H1 (cell line): ENCODE measurements around the gene SLC7A10. TPM values are rescaled to one million over a fixed set of nuclear protein-coding genes. Genes with fewer than 3 reads are reported as not detected.

Source experiments
- CTCF ChIA-PET: fragments of 300-600 bp; sonication (Branson Sonifier 250); formaldehyde crosslinking; loops from one replicate; lab custom pipeline; 2021; ENCODE audit not compliant: partially characterized antibody; lab: Charles Lee
- POLR2A ChIA-PET: fragments of 300-600 bp; sonication (Branson Sonifier 250); formaldehyde crosslinking; loops from one replicate; lab custom pipeline; 2021; ENCODE audit warnings: inconsistent platforms; ENCODE audit not compliant: partially characterized antibody; lab: Charles Lee
- DNase-seq, 2 experiments: peaks; one replicate each; pipeline versions ENCODE4 v3.0.0 to v3.0.0-alpha.2; 2010 to 2022; ENCODE audit warnings: low spot score in 2 of 2, low read depth in 1 of 2, mixed read lengths in 1 of 2
- FAIRE-seq: peaks from 2 replicates; lab custom pipeline; 2011; peaks lifted over from hg19 to GRCh38; lab: Jason Lieb, UNC
- H2AFZ ChIP-seq: 2 replicates; pipeline ENCODE4 v1.8.1; 2012; ENCODE audit warnings: low read length, inconsistent platforms
- H2AK5ac ChIP-seq: 2 replicates; pipeline ENCODE4 v1.6.1; 2013; ENCODE audit warnings: low read depth, low read length
- H2BK120ac ChIP-seq: replicated peaks from 2 replicates; pipeline ENCODE3; 2013; ENCODE audit warnings: low read depth, low read length, inconsistent platforms
- H2BK12ac ChIP-seq: 2 replicates; pipeline ENCODE4 v1.6.1; 2013; ENCODE audit warnings: low read depth, low read length
- H2BK15ac ChIP-seq: 2 replicates; pipeline ENCODE4 v1.6.1; 2013; ENCODE audit warnings: low read length
- H2BK20ac ChIP-seq: 2 replicates; pipeline ENCODE4 v1.6.1; 2013; ENCODE audit warnings: low read length
- H2BK5ac ChIP-seq: 2 replicates; pipeline ENCODE4 v1.6.1; 2013; ENCODE audit warnings: low read depth, low read length
- H3K14ac ChIP-seq: 2 replicates; pipeline ENCODE4 v1.6.1; 2013; ENCODE audit warnings: inconsistent platforms; ENCODE audit not compliant: insufficient read length
- H3K18ac ChIP-seq: 2 replicates; pipeline ENCODE4 v1.6.1; 2013; ENCODE audit warnings: low read length; ENCODE audit errors: extremely low read depth
- H3K23ac ChIP-seq: 2 replicates; pipeline ENCODE4 v1.6.1; 2013; ENCODE audit warnings: inconsistent platforms; ENCODE audit not compliant: insufficient read length
- H3K23me2 ChIP-seq: 2 replicates; pipeline ENCODE4 v1.6.1; 2013; ENCODE audit warnings: low read depth, low read length
- H3K27ac ChIP-seq: 2 replicates; pipeline ENCODE4 v1.6.1; 2011; ENCODE audit warnings: low read depth, low read length, inconsistent platforms
- H3K27me3 ChIP-seq, 4 experiments: replicated peaks in 1 of 4; 1 replicate in 1 of 4; 2 replicates in 3 of 4; pipeline versions ENCODE4 v1.6.1 to v1.8.1; 2011 to 2013; ENCODE audit warnings: low read length in 3 of 4, mild to moderate bottlenecking in 3 of 4, inconsistent platforms in 2 of 4, mixed read lengths in 2 of 4, moderate library complexity in 1 of 4; ENCODE audit not compliant: control insufficient read depth in 3 of 4, insufficient read depth in 3 of 4; ENCODE audit errors: extremely low read depth in 1 of 4
- H3K36me3 ChIP-seq, 4 experiments: 2 replicates each; pipeline versions ENCODE4 v1.6.1 to v1.8.1; 2011 to 2013; ENCODE audit warnings: mild to moderate bottlenecking in 4 of 4, low read length in 3 of 4, moderate library complexity in 2 of 4, control low read depth in 1 of 4, inconsistent platforms in 1 of 4; ENCODE audit not compliant: insufficient read depth in 4 of 4, control insufficient read depth in 2 of 4
- H3K4ac ChIP-seq: replicated peaks from 2 replicates; pipeline ENCODE3; 2013; ENCODE audit warnings: low read length, low read depth, mixed read lengths, inconsistent platforms; ENCODE audit not compliant: insufficient read length
- H3K4me1 ChIP-seq, 4 experiments: replicated peaks in 1 of 4; 1 replicate in 1 of 4; 2 replicates in 3 of 4; pipeline versions ENCODE4 v1.6.1 to v1.8.1; 2011 to 2013; ENCODE audit warnings: low read length in 3 of 4, inconsistent platforms in 2 of 4, mixed read lengths in 1 of 4; ENCODE audit not compliant: insufficient read depth in 4 of 4, control insufficient read depth in 3 of 4
- H3K4me2 ChIP-seq, 2 experiments: 2 replicates each; pipeline versions ENCODE4 v1.6.1 to v1.8.1; 2011 to 2013; ENCODE audit warnings: low read depth in 2 of 2, low read length in 2 of 2, control low read depth in 1 of 2, inconsistent platforms in 1 of 2, mild to moderate bottlenecking in 1 of 2; ENCODE audit not compliant: insufficient read depth in 1 of 2
- H3K4me3 ChIP-seq, 4 experiments: fragments of 200-600, 300-600 bp in 1 of 4; sonication (generic), shearing (Covaris generic), sonication (Bioruptor Twin) in 1 of 4; 2 replicates each; pipeline versions ENCODE4 v1.5.1 to v1.8.1; 2011 to 2016; ENCODE audit warnings: low read length in 4 of 4, low read depth in 3 of 4, control low read depth in 2 of 4, inconsistent platforms in 2 of 4, mild to moderate bottlenecking in 2 of 4, mixed read lengths in 1 of 4, moderate library complexity in 1 of 4; ENCODE audit not compliant: insufficient read depth in 2 of 4; ENCODE audit errors: extremely low read depth in 1 of 4
- H3K56ac ChIP-seq: replicated peaks from 2 replicates; pipeline ENCODE3; 2013; ENCODE audit warnings: low read depth, mild to moderate bottlenecking, mixed read lengths, low read length, inconsistent platforms; ENCODE audit not compliant: insufficient read length
- H3K79me1 ChIP-seq: 2 replicates; pipeline ENCODE4 v1.6.1; 2013; ENCODE audit warnings: low read depth, low read length, control low read depth
- H3K79me2 ChIP-seq, 2 experiments: 2 replicates each; pipeline versions ENCODE4 v1.6.1 to v1.8.1; 2012 to 2013; ENCODE audit warnings: low read length in 2 of 2, mild to moderate bottlenecking in 2 of 2, inconsistent platforms in 1 of 2; ENCODE audit not compliant: insufficient read depth in 2 of 2, control insufficient read depth in 1 of 2
- H3K9ac ChIP-seq, 4 experiments: replicated peaks in 1 of 4; 1 replicate in 1 of 4; 2 replicates in 3 of 4; pipeline versions ENCODE4 v1.6.1 to v1.8.1; 2011 to 2013; ENCODE audit warnings: low read depth in 3 of 4, low read length in 3 of 4, control low read depth in 2 of 4, mild to moderate bottlenecking in 2 of 4, moderate library complexity in 2 of 4, inconsistent platforms in 1 of 4; ENCODE audit errors: extremely low read depth in 1 of 4
- H3K9me3 ChIP-seq, 2 experiments: 2 replicates each; pipeline versions ENCODE4 v1.6.1 to v1.8.1; 2012 to 2013; ENCODE audit warnings: mild to moderate bottlenecking in 2 of 2, moderate library complexity in 2 of 2, control low read depth in 1 of 2, inconsistent platforms in 1 of 2, low read depth in 1 of 2, low read length in 1 of 2, mixed read lengths in 1 of 2; ENCODE audit not compliant: insufficient read depth in 2 of 2
- H4K20me1 ChIP-seq, 2 experiments: replicated peaks in 1 of 2; 2 replicates each; pipeline versions ENCODE3 to v1.8.1; 2011 to 2013; ENCODE audit warnings: inconsistent platforms in 2 of 2, low read length in 2 of 2, mild to moderate bottlenecking in 1 of 2; ENCODE audit not compliant: insufficient read depth in 2 of 2, control insufficient read depth in 1 of 2
- H4K5ac ChIP-seq: 2 replicates; pipeline ENCODE4 v1.6.1; 2013; ENCODE audit warnings: low read length, low read depth, mixed read lengths, inconsistent platforms; ENCODE audit not compliant: insufficient read length
- H4K8ac ChIP-seq: 2 replicates; pipeline ENCODE4 v1.8.0; 2013; ENCODE audit warnings: mild to moderate bottlenecking, moderate library complexity, low read length, inconsistent platforms; ENCODE audit not compliant: insufficient read depth; ENCODE audit errors: extremely low read depth
- H4K91ac ChIP-seq: replicated peaks from 2 replicates; pipeline ENCODE3; 2013; ENCODE audit warnings: low read length, mixed read lengths, inconsistent platforms; ENCODE audit not compliant: insufficient read length
- CREB1 ChIP-seq: IDR thresholded peaks from 2 replicates; pipeline ENCODE4 v1.6.1; 2012; ENCODE audit warnings: inconsistent platforms
- YY1 ChIP-seq: IDR thresholded peaks from 2 replicates; pipeline ENCODE4 v1.6.1; 2011; ENCODE audit warnings: low read depth, mild to moderate bottlenecking, low read length
- ZNF274 ChIP-seq: IDR thresholded peaks from 2 replicates; pipeline ENCODE4 v1.7.0; 2012; ENCODE audit warnings: low read length, borderline replicate concordance; ENCODE audit errors: extremely low read depth
- WGBS, 2 experiments: shearing (Covaris generic) in 1 of 2; methylation state at CpG; one replicate each; pipeline versions ENCODE4 v1.1.6 to v1.1.7; 2013 to 2015; ENCODE audit warnings: low lambda C conversion rate in 2 of 2, mixed read lengths in 2 of 2, inconsistent platforms in 1 of 2, low coverage in 1 of 2, missing lambda C conversion rate in 1 of 2; ENCODE audit not compliant: insufficient replicate concordance in 2 of 2, insufficient coverage in 1 of 2, insufficient read length in 1 of 2; ENCODE audit errors: extremely low coverage in 1 of 2, missing lambda C conversion rate in 1 of 2; 5-methylcytosine and 5-hydroxymethylcytosine counted together
- polyA plus RNA-seq, 7 experiments: library from polyadenylated mRNA; depleted of rRNA in 3 of 7; stranded (reverse) in 5 of 7; unstranded in 2 of 7; fragments of >200 nt in 5 of 7; fragments of 200-250 nt in 2 of 7; gene quantifications; 1 replicate in 5 of 7; 2 replicates in 1 of 7; 4 replicates in 1 of 7; pipeline versions ENCODE4 v1.2.1 to v1.2.3, GENCODE V29; 2011 to 2013; ENCODE audit warnings: missing spikeins in 2 of 7, mixed read lengths in 2 of 7
- total RNA-seq: library from RNA; stranded (reverse); fragmentation: NEBNext Ultra II Directional; extraction: Animal tissue kit (Norgen Biotek cat#: 25700); gene quantifications from 2 replicates; pipeline ENCODE4 v1.2.1, GENCODE V29; 2021

The SLC7A10 gene
- total and polyA plus RNA-seq, 2 of the 8 experiments (the other 6 are each of a cell fraction or from before 2014, with no cell fraction given) = 3.7 to 7.1 TPM

GRCh38 chr19:33254245-33254824, 28.7 kb upstream of the SLC7A10 start:
- H3K79me2 ChIP-seq = no peaks in the 10 kb centered on the region
- no peak overlapping the region for H2BK20ac ChIP-seq
- no peak overlapping the region for H2BK5ac ChIP-seq
- H3K27me3 ChIP-seq = no peaks in the 10 kb centered on the region; a peak in 1 of 7 replicates
- no peak overlapping the region for H2BK15ac ChIP-seq
- H3K4ac ChIP-seq = no peak overlapping the region
- H3K14ac ChIP-seq = no peak overlapping the region
- no peak overlapping the region for H3K4me3 ChIP-seq
- H2AFZ ChIP-seq = no peak overlapping the region
- WGBS, 2 experiments = 90% methylated on average over 9 of the region's 13 CpGs; no CpG with 5 or more reads in 1 of the 2 experiments
- DNase-seq (no peak), FAIRE-seq (no peak)
- H3K36me3 ChIP-seq = no peaks in the 10 kb centered on the region
- H3K4me1 ChIP-seq = peaks cover 0 to 4% (median under 1%) of the 10 kb centered on the region in 4 experiments; a peak in 4 of 7 replicates
- no peak overlapping the region for H3K18ac ChIP-seq
- no peak overlapping the region for H3K23ac ChIP-seq
- peaks cover 0 to 12% of the 10 kb centered on the region in 2 experiments for H4K20me1 ChIP-seq
- H3K9me3 ChIP-seq = no peaks in the 10 kb centered on the region
- no peak overlapping the region for H3K9ac ChIP-seq
- H2BK120ac ChIP-seq = no peak overlapping the region
- no peak overlapping the region for H3K4me2 ChIP-seq
- H3K23me2 ChIP-seq = peaks cover 13% of the 10 kb centered on the region; the same call in 1 of the 2 replicates
- H3K79me1 ChIP-seq = peaks cover 6% of the 10 kb centered on the region; the same call in 1 of the 2 replicates
- H3K56ac ChIP-seq = no peak overlapping the region
- TF ChIP-seq YY1 (no peak), CREB1 (no peak), ZNF274 (no peak)
- no peak overlapping the region for H3K27ac ChIP-seq
- 0 out of 2 replicates have a peak overlapping the region, but pooled peaks have one; percentile 2 for H4K8ac ChIP-seq
- ChIA-PET CTCF (interaction anchor here (0.6 to 2.6 kb wide), 7 partner anchors 8 to 155 kb away, joined by 3 to 14 read pairs (median 5); partner anchors contain the start of gene CEBPA), POLR2A (interaction anchor here (2.0 to 3.1 kb wide), 2 partner anchors 11 to 119 kb away, joined by 8 to 9 read pairs; partner anchors contain the start of gene CEBPG)
- no peak overlapping the region for H4K5ac ChIP-seq
- H2AK5ac ChIP-seq = no peak overlapping the region
- H4K91ac ChIP-seq = no peak overlapping the region
- 0 out of 2 replicates have a peak overlapping the region, but pooled peaks have one; percentile 17 for H2BK12ac ChIP-seq
